Stimulated activated CD4-positive, alpha-beta T cell treated with anti-CD3 and anti-CD28 coated beads, TNF-alpha, amount 100 ng/mL, for 24 hours (primary cell): ENCODE results near the gene ARPP19.
"Not testable (repeated sequence)": the region's sequence is repeated elsewhere in the genome, so short reads cannot be mapped to it uniquely, and the experiment has no call there.

Experiments
- DNase-seq, 3 experiments: peaks; one replicate each; pipeline ENCODE4 v3.0.0-alpha.2; 2020; ENCODE audit warnings: low read depth in 3 of 3

The ARPP19 gene

GRCh38 chr15:52512869-52513268 is 56.0 kb downstream of the ARPP19 start:
- DNase-seq, result not testable (repeated sequence)

GRCh38 chr15:52511084-52511483 is 57.7 kb downstream of the ARPP19 start:
- DNase-seq, result no peak

- DNase-seq, result no peak
Observed at GRCh38 chr15:52509500-52510245, 59.2 kb downstream of the ARPP19 start.

GRCh38 chr15:52506549-52506948 is 62.3 kb downstream of the ARPP19 start:
- DNase-seq, result no peak

- DNase-seq, result no peak
Observed at GRCh38 chr15:52505151-52505550, 63.7 kb downstream of the ARPP19 start.

GRCh38 chr15:52503788-52504496 is 64.9 kb downstream of the ARPP19 start:
- DNase-seq, result no peak

- DNase-seq, result no peak
Observed at GRCh38 chr15:52502608-52503007, 66.2 kb downstream of the ARPP19 start.

- DNase-seq, result no peak
Observed at GRCh38 chr15:52499506-52499905, 69.3 kb downstream of the ARPP19 start.

GRCh38 chr15:52498706-52499105 is 70.1 kb downstream of the ARPP19 start:
- DNase-seq, result no peak
